Activated naive CD4-positive, alpha-beta T cell treated with anti-CD3 and anti-CD28 coated beads, Interleukin-2, amount 10 ng/mL, durations not matched to agents 7 days and 5 days (primary cell): ENCODE measurements around the gene GNAS-AS1.

Source experiments
- CTCF ChIA-PET: fragments of 350-600 bp; sonication (Branson Sonifier 250); formaldehyde crosslinking; loops from one replicate; lab custom pipeline; 2021; ENCODE audit warnings: antibody characterized with exemption; lab: Charles Lee
- DNase-seq: peaks from one replicate; pipeline ENCODE4 v3.0.0-alpha.2; 2020
- H3K27ac Mint-ChIP-seq: one replicate; pipeline ENCODE4 v1.8.0; 2021; ENCODE audit warnings: mild to moderate bottlenecking, moderate library complexity, mixed read lengths
- H3K27me3 Mint-ChIP-seq: one replicate; pipeline ENCODE4 v1.8.0; 2021; ENCODE audit warnings: mild to moderate bottlenecking, mixed read lengths
- H3K36me3 Mint-ChIP-seq: one replicate; pipeline ENCODE4 v1.8.0; 2021; ENCODE audit warnings: mixed read lengths
- H3K4me1 Mint-ChIP-seq: one replicate; pipeline ENCODE4 v1.8.0; 2021; ENCODE audit warnings: mixed read lengths
- H3K4me3 Mint-ChIP-seq: one replicate; pipeline ENCODE4 v1.8.0; 2021; ENCODE audit warnings: mild to moderate bottlenecking, moderate library complexity, mixed read lengths
- H3K9me3 Mint-ChIP-seq: one replicate; pipeline ENCODE4 v1.8.0; 2021; ENCODE audit warnings: mixed read lengths

GNAS-AS1 gene

GRCh38 chr20:58843128-58843556, 7.6 kb downstream of the GNAS-AS1 start:
- Mint-ChIP-seq H3K4me3 (no peak overlapping the region), H3K9me3 (no peaks in the 10 kb centered on the region), H3K36me3 (peaks cover 1% of the 10 kb centered on the region), H3K4me1 (peaks cover 27% of the 10 kb centered on the region), H3K27ac (no peak overlapping the region), H3K27me3 (peaks cover 98% of the 10 kb centered on the region)
- no peak for DNase-seq
- CTCF ChIA-PET = no interaction called here

- DNase-seq = no peak
- Mint-ChIP-seq H3K9me3 (no peaks in the 10 kb centered on the region), H3K27me3 (peaks cover 96% of the 10 kb centered on the region), H3K4me1 (peaks cover 26% of the 10 kb centered on the region), H3K4me3 (no peak overlapping the region), H3K36me3 (peaks cover 1% of the 10 kb centered on the region), H3K27ac (no peak overlapping the region)
- CTCF ChIA-PET = no interaction called here
Observed at GRCh38 chr20:58842276-58842675, 8.4 kb downstream of the GNAS-AS1 start.

GRCh38 chr20:58841539-58842264, 9.0 kb downstream of the GNAS-AS1 start:
- Mint-ChIP-seq H3K4me3 (no peak overlapping the region), H3K27me3 (peaks cover 90% of the 10 kb centered on the region), H3K36me3 (peaks cover 1% of the 10 kb centered on the region), H3K27ac (no peak overlapping the region), H3K4me1 (peaks cover 21% of the 10 kb centered on the region), H3K9me3 (no peaks in the 10 kb centered on the region)
- no peak for DNase-seq
- CTCF ChIA-PET = no interaction called here

GRCh38 chr20:58840816-58841538, 9.7 kb downstream of the GNAS-AS1 start:
- peaks cover 1% of the 10 kb centered on the region for H3K36me3 Mint-ChIP-seq
- peaks cover 88% of the 10 kb centered on the region for H3K27me3 Mint-ChIP-seq
- no peaks in the 10 kb centered on the region for H3K9me3 Mint-ChIP-seq
- H3K27ac Mint-ChIP-seq = no peak overlapping the region
- CTCF ChIA-PET = no interaction called here
- peaks cover 21% of the 10 kb centered on the region for H3K4me1 Mint-ChIP-seq
- H3K4me3 Mint-ChIP-seq = peak overlapping the region; percentile 38
- no peak for DNase-seq

- no peak for DNase-seq
- Mint-ChIP-seq H3K9me3 (no peaks in the 10 kb centered on the region), H3K4me1 (peaks cover 21% of the 10 kb centered on the region), H3K27me3 (peaks cover 84% of the 10 kb centered on the region), H3K36me3 (peaks cover 1% of the 10 kb centered on the region), H3K4me3 (peak overlapping the region; percentile 28), H3K27ac (peak overlapping the region; percentile 45)
- CTCF ChIA-PET = interaction anchor here (1.0 to 2.9 kb wide), 4 partner anchors 8 to 359 kb away, joined by 4 to 14 read pairs (median 8); partner anchors contain the start of gene STX16
Observed at GRCh38 chr20:58839991-58840747, 10.5 kb downstream of the GNAS-AS1 start.

- peak; percentile 64 for DNase-seq
- peaks cover 79% of the 10 kb centered on the region for H3K27me3 Mint-ChIP-seq
- H3K4me1 Mint-ChIP-seq = peaks cover 21% of the 10 kb centered on the region
- H3K27ac Mint-ChIP-seq = no peak overlapping the region
- peaks cover 1% of the 10 kb centered on the region for H3K36me3 Mint-ChIP-seq
- no peak overlapping the region for H3K4me3 Mint-ChIP-seq
- CTCF ChIA-PET = interaction anchor here (1.0 to 2.9 kb wide), 4 partner anchors 9 to 358 kb away, joined by 4 to 14 read pairs (median 8); partner anchors contain the start of gene STX16
- H3K9me3 Mint-ChIP-seq = no peaks in the 10 kb centered on the region
Observed at GRCh38 chr20:58839474-58839874, 11.2 kb downstream of the GNAS-AS1 start.

- DNase-seq = no peak
- Mint-ChIP-seq H3K27ac (no peak overlapping the region), H3K4me3 (no peak overlapping the region), H3K27me3 (peaks cover 78% of the 10 kb centered on the region), H3K36me3 (peaks cover 3% of the 10 kb centered on the region), H3K4me1 (peaks cover 21% of the 10 kb centered on the region), H3K9me3 (no peaks in the 10 kb centered on the region)
- CTCF ChIA-PET = interaction anchor here (1.0 to 2.9 kb wide), 4 partner anchors 187 to 601 kb away, joined by 3 to 14 read pairs (median 6); partner anchors contain the start of gene STX16
Observed at GRCh38 chr20:58838174-58838573, 12.5 kb downstream of the GNAS-AS1 start.

GRCh38 chr20:58837717-58838116, 13.0 kb downstream of the GNAS-AS1 start:
- CTCF ChIA-PET = interaction anchor here (1.0 to 2.9 kb wide), 3 partner anchors 186 to 600 kb away, joined by 3 to 14 read pairs (median 4); partner anchors contain the start of gene STX16
- no peak overlapping the region for H3K4me3 Mint-ChIP-seq
- H3K27me3 Mint-ChIP-seq = peaks cover 78% of the 10 kb centered on the region
- H3K4me1 Mint-ChIP-seq = peaks cover 21% of the 10 kb centered on the region
- peaks cover 3% of the 10 kb centered on the region for H3K36me3 Mint-ChIP-seq
- no peak for DNase-seq
- H3K27ac Mint-ChIP-seq = no peak overlapping the region
- no peaks in the 10 kb centered on the region for H3K9me3 Mint-ChIP-seq

- H3K27ac Mint-ChIP-seq = no peak overlapping the region
- CTCF ChIA-PET = interaction anchor here (1.1 kb wide), 1 partner anchor 190 kb away, joined by 3 read pairs; no protein-coding TSS in a partner anchor
- no peak overlapping the region for H3K4me3 Mint-ChIP-seq
- peaks cover 21% of the 10 kb centered on the region for H3K4me1 Mint-ChIP-seq
- no peak for DNase-seq
- H3K36me3 Mint-ChIP-seq = peaks cover 3% of the 10 kb centered on the region
- H3K9me3 Mint-ChIP-seq = no peaks in the 10 kb centered on the region
- H3K27me3 Mint-ChIP-seq = peaks cover 71% of the 10 kb centered on the region
Observed at GRCh38 chr20:58836616-58837204, 14.0 kb downstream of the GNAS-AS1 start.

- Mint-ChIP-seq H3K27me3 (peaks cover 61% of the 10 kb centered on the region), H3K4me3 (no peak overlapping the region), H3K4me1 (peaks cover 17% of the 10 kb centered on the region), H3K36me3 (peaks cover 5% of the 10 kb centered on the region), H3K27ac (no peak overlapping the region), H3K9me3 (peaks cover 4% of the 10 kb centered on the region)
- CTCF ChIA-PET = interaction anchor here (0.9 kb wide), 1 partner anchor 14 kb away, joined by 3 read pairs; no protein-coding TSS in a partner anchor
- DNase-seq = no peak
Observed at GRCh38 chr20:58835231-58835630, 15.5 kb downstream of the GNAS-AS1 start.

- Mint-ChIP-seq H3K4me3 (no peak overlapping the region), H3K27me3 (peaks cover 48% of the 10 kb centered on the region)
- CTCF ChIA-PET = interaction anchor here (0.8 to 0.9 kb wide), 2 partner anchors 187 to 352 kb away, joined by 3 to 4 read pairs; no protein-coding TSS in a partner anchor
Observed at GRCh38 chr20:58833921-58834320, 16.8 kb downstream of the GNAS-AS1 start.

GRCh38 chr20:58832457-58832856, 18.2 kb downstream of the GNAS-AS1 start:
- Mint-ChIP-seq H3K4me1 (peaks cover 2% of the 10 kb centered on the region), H3K27ac (no peak overlapping the region), H3K4me3 (no peak overlapping the region), H3K36me3 (peaks cover 8% of the 10 kb centered on the region), H3K9me3 (peaks cover 4% of the 10 kb centered on the region), H3K27me3 (peaks cover 35% of the 10 kb centered on the region)
- no peak for DNase-seq
- CTCF ChIA-PET = no interaction called here

More at GRCh38 chr20:58833921-58834320, 16.8 kb downstream of the GNAS-AS1 start:
- Mint-ChIP-seq H3K36me3 (peaks cover 8% of the 10 kb centered on the region), H3K4me1 (peaks cover 9% of the 10 kb centered on the region), H3K27ac (no peak overlapping the region), H3K9me3 (peaks cover 4% of the 10 kb centered on the region)
- no peak for DNase-seq

- Mint-ChIP-seq H3K9me3 (peaks cover 4% of the 10 kb centered on the region), H3K4me3 (no peak overlapping the region), H3K4me1 (no peaks in the 10 kb centered on the region), H3K36me3 (peaks cover 8% of the 10 kb centered on the region), H3K27me3 (peaks cover 24% of the 10 kb centered on the region), H3K27ac (no peak overlapping the region)
- DNase-seq = no peak
- CTCF ChIA-PET = interaction anchor here (0.5 to 1.7 kb wide), 2 partner anchors 182 to 270 kb away, joined by 3 read pairs; no protein-coding TSS in a partner anchor
Observed at GRCh38 chr20:58829531-58829941, 21.2 kb downstream of the GNAS-AS1 start.
